ENCODE data around the gene APH1B.

DNA sequence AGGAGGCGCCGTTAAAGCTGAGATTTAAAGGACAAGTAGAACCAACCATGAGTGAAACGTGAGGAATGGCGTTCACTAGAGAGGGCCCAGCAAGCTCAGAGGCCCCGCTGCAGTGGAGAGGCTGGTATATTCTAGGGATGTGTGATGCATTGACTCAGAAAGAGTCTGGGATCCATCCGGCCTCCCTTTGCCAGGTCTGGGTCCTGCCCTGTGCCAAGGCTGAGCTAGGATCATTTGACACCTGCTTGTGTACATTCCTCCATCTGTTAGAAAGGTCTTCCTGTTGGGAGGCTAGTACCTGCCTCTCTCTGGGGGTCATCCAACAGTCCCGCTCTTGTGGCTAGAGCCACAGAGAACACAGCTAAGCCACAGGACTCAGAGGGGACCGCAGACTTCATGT, 75.9 kb downstream of the APH1B start:
- TF ChIP-seq CTCF (IDR thresholded peaks at IDR 0.05; ENCODE audit: extremely low read depth in 1 of 2, insufficient read depth in 1 of 2, low read depth in 1 of 2, low read length in 2 of 2), result no peak
- TF ChIP-seq POLR2A (IDR thresholded peaks at IDR 0.05; ENCODE audit: low read depth, low read length), result no peak
- no peak for TF ChIP-seq GATA2 (IDR thresholded peaks at IDR 0.05; ENCODE audit: insufficient read depth, insufficient read length, low read depth, low read length)
- no peak for TF ChIP-seq FOS (IDR thresholded peaks at IDR 0.05; ENCODE audit: borderline replicate concordance, insufficient read depth, low read length)
